ENCODE results near the gene NR0B2. TPM values are rescaled to one million over a fixed set of nuclear protein-coding genes. Genes with fewer than 3 reads are reported as not detected.

Gene NR0B2
- total and polyA plus RNA-seq, 5 donors from 2014 or later: not detected

GRCh38 chr1:26863685-26864077, 50.1 kb downstream of the NR0B2 start:
- ATAC-seq (ENCODE audit: low read depth in 2 of 2) (no peak), DNase-seq (no peak)
- Mint-ChIP-seq H3K36me3 (no peaks in the 10 kb centered on the region), H3K4me1 (peaks cover 0 to 33% (median 17%) of the 10 kb centered on the region in 4 donors), H3K27ac (peak overlapping the region in 2 of 3 donors; percentile 90 to 99), H3K27me3 (no peaks in the 10 kb centered on the region), H3K4me3 (peak overlapping the region; percentile 90 to 99 (median 94)), H3K9me3 (no peaks in the 10 kb centered on the region)
- H3K4me1 ChIP-seq (ENCODE audit: control insufficient read depth, insufficient read depth, low read length, poor library complexity, severe bottlenecking): peaks cover 21% of the 10 kb centered on the region
- no peaks in the 10 kb centered on the region for H3K9me3 ChIP-seq (ENCODE audit: control insufficient read depth in 2 of 2, low read length in 2 of 2)
- no peaks in the 10 kb centered on the region for H3K27me3 ChIP-seq (ENCODE audit: control insufficient read depth, insufficient read depth, low read length)
- H3K36me3 ChIP-seq (ENCODE audit: control insufficient read depth, insufficient read depth, low read length): no peaks in the 10 kb centered on the region
- H3K27ac ChIP-seq (ENCODE audit: insufficient read depth, low read length, poor library complexity, severe bottlenecking): peak overlapping the region; percentile 86
- no peak overlapping the region for H3K4me3 ChIP-seq (ENCODE audit: low read depth, low read length)

- H3K27ac ChIP-seq (ENCODE audit: insufficient read depth, low read length, poor library complexity, severe bottlenecking): peak within 1 kb of the TSS; percentile 86
- DNase-seq (peak; percentile 16 to 70 (median 19)), ATAC-seq (ENCODE audit: low read depth in 2 of 2) (no peak)
- H3K27ac Mint-ChIP-seq: peak within 1 kb of the TSS; percentile 43 to 99 (median 90)
- H3K4me1 Mint-ChIP-seq: peaks cover 0 to 33% (median 17%) of the 10 kb centered on the region in 4 donors
- no peaks in the 10 kb centered on the region for H3K9me3 Mint-ChIP-seq
- no peak within 1 kb of the TSS for H3K4me3 ChIP-seq (ENCODE audit: low read depth, low read length)
- H3K9me3 ChIP-seq (ENCODE audit: control insufficient read depth in 2 of 2, low read length in 2 of 2): no peaks in the 10 kb centered on the region
- H3K36me3 ChIP-seq (ENCODE audit: control insufficient read depth, insufficient read depth, low read length): no peaks in the 10 kb centered on the region
- no peaks in the 10 kb centered on the region for H3K36me3 Mint-ChIP-seq
- H3K4me1 ChIP-seq (ENCODE audit: control insufficient read depth, insufficient read depth, low read length, poor library complexity, severe bottlenecking): peaks cover 21% of the 10 kb centered on the region
- no peaks in the 10 kb centered on the region for H3K27me3 Mint-ChIP-seq
- no peaks in the 10 kb centered on the region for H3K27me3 ChIP-seq (ENCODE audit: control insufficient read depth, insufficient read depth, low read length)
- peak within 1 kb of the TSS; percentile 90 to 99 (median 94) for H3K4me3 Mint-ChIP-seq
These were observed 50.7 kb downstream of the NR0B2 start, which contains the start of gene SFN for GRCh38 chr1:26862781-26863684. TSS of gene SFN (plus strand) at chr1:26863149. CDS start at chr1:26863213, 64 bp downstream.

- H3K27ac ChIP-seq (ENCODE audit: insufficient read depth, low read length, poor library complexity, severe bottlenecking): no peak overlapping the region
- peaks cover 21% of the 10 kb centered on the region for H3K4me1 ChIP-seq (ENCODE audit: control insufficient read depth, insufficient read depth, low read length, poor library complexity, severe bottlenecking)
- peaks cover 5% of the 10 kb centered on the region for H3K36me3 ChIP-seq (ENCODE audit: control insufficient read depth, insufficient read depth, low read length)
- Mint-ChIP-seq H3K36me3 (no peaks in the 10 kb centered on the region), H3K27me3 (no peaks in the 10 kb centered on the region), H3K27ac (peak overlapping the region in 1 of 3 donors; percentile 76), H3K9me3 (no peaks in the 10 kb centered on the region), H3K4me1 (peaks cover 0 to 33% (median 17%) of the 10 kb centered on the region in 4 donors), H3K4me3 (peak overlapping the region in 3 of 4 donors; percentile 43 to 90 (median 86))
- no peaks in the 10 kb centered on the region for H3K9me3 ChIP-seq (ENCODE audit: control insufficient read depth in 2 of 2, low read length in 2 of 2)
- no peaks in the 10 kb centered on the region for H3K27me3 ChIP-seq (ENCODE audit: control insufficient read depth, insufficient read depth, low read length)
- ATAC-seq (ENCODE audit: low read depth in 2 of 2): no peak
- no peak overlapping the region for H3K4me3 ChIP-seq (ENCODE audit: low read depth, low read length)
- no peak for DNase-seq
These were observed 51.8 kb downstream of the NR0B2 start for GRCh38 chr1:26861889-26862378.

Other genes with a start within 250 kb of the NR0B2 start
- 139 TPM for gene ARID1A, start 218.0 kb downstream of the NR0B2 start, total RNA-seq
- 10 to 100 TPM in 3 of 4 donors, 1 to 10 TPM in 1; 9.5 to 13.4 (median 13.0) TPM for gene ARID1A, start 218.0 kb downstream of the NR0B2 start, polyA plus RNA-seq
- 8.6 TPM for gene PIGV, start 126.0 kb downstream of the NR0B2 start, total RNA-seq
- 10 to 100 TPM in 2 of 4 donors, 1 to 10 TPM in 2; 8.3 to 13.2 (median 9.8) TPM for gene PIGV, start 126.0 kb downstream of the NR0B2 start, polyA plus RNA-seq
- 73.6 TPM for gene ZDHHC18, start 87.3 kb downstream of the NR0B2 start, total RNA-seq
- 10 to 100 TPM in 2 of 4 donors, 1 to 10 TPM in 2; 4.4 to 14.8 (median 10.3) TPM for gene ZDHHC18, start 87.3 kb downstream of the NR0B2 start, polyA plus RNA-seq
- 1.3 TPM for gene SFN, start 50.8 kb downstream of the NR0B2 start, total RNA-seq
- gene SFN, start 50.8 kb downstream of the NR0B2 start, polyA plus RNA-seq: not detected
- gene GPN2, start 23.7 kb downstream of the NR0B2 start, total RNA-seq: 45.5 TPM
- gene GPN2, start 23.7 kb downstream of the NR0B2 start, polyA plus RNA-seq: 10 to 100 TPM; 12.1 to 32.1 (median 20.5) TPM
- gene GPATCH3, start 13.5 kb downstream of the NR0B2 start, total RNA-seq: 26.7 TPM
- 10 to 100 TPM; 14.0 to 19.0 (median 17.6) TPM for gene GPATCH3, start 13.5 kb downstream of the NR0B2 start, polyA plus RNA-seq
- 41.2 TPM for gene NUDC, start 7.8 kb upstream of the NR0B2 start, total RNA-seq
- gene NUDC, start 7.8 kb upstream of the NR0B2 start, polyA plus RNA-seq: 10 to 100 TPM; 75.0 to 93.4 (median 84.8) TPM
- gene KDF1, start 46.5 kb upstream of the NR0B2 start, total RNA-seq: 0.54 TPM
- 1 to 10 TPM in 3 of 4 donors, under 1 TPM in 1; 0.91 to 3.9 (median 3.2) TPM for gene KDF1, start 46.5 kb upstream of the NR0B2 start, polyA plus RNA-seq
- gene TRNP1, start 79.7 kb upstream of the NR0B2 start, total RNA-seq: not detected
- gene TRNP1, start 79.7 kb upstream of the NR0B2 start, polyA plus RNA-seq: not detected
- not detected for gene TENT5B, start 98.9 kb upstream of the NR0B2 start, total RNA-seq
- gene TENT5B, start 98.9 kb upstream of the NR0B2 start, polyA plus RNA-seq: not detected
- 32.3 TPM for gene SLC9A1, start 241.2 kb upstream of the NR0B2 start, total RNA-seq
- 1 to 10 TPM; 5.4 to 8.7 (median 7.0) TPM for gene SLC9A1, start 241.2 kb upstream of the NR0B2 start, polyA plus RNA-seq

Measured in CD4-positive, CD25-positive, alpha-beta regulatory T cell (primary cell).